Urinary bladder (tissue), 4 donors: Measurements from ENCODE around the gene SYNGR4. TPM values are rescaled to one million over a fixed set of nuclear protein-coding genes. Genes with fewer than 3 reads are reported as not detected.

Source experiments
- DNase-seq: peaks from one replicate; pipeline ENCODE4 v3.0.0-alpha.2; 2015; ENCODE audit errors: extremely low spot score
- H3K27ac ChIP-seq: one replicate; pipeline ENCODE4 v1.5.1; 2013; ENCODE audit warnings: low read depth, mild to moderate bottlenecking, moderate library complexity
- H3K36me3 ChIP-seq: one replicate; pipeline ENCODE4 v1.6.1; 2013; ENCODE audit warnings: mild to moderate bottlenecking, moderate library complexity; ENCODE audit not compliant: insufficient read depth
- H3K4me1 ChIP-seq: one replicate; pipeline ENCODE4 v1.6.1; 2013; ENCODE audit warnings: mild to moderate bottlenecking, moderate library complexity; ENCODE audit not compliant: insufficient read depth
- H3K4me3 ChIP-seq: one replicate; pipeline ENCODE4 v1.5.1; 2013; ENCODE audit warnings: low read depth, low read length
- WGBS: extraction: QIAGEN DNeasy Blood & Tissue Kit; methylation state at CpG from one replicate; pipeline ENCODE4 v1.1.7; 2013; 5-methylcytosine and 5-hydroxymethylcytosine counted together
- polyA plus RNA-seq: library from polyadenylated mRNA; stranded (reverse); fragments of 200-250 nt; gene quantifications from one replicate; pipeline ENCODE4 v1.2.3, GENCODE V29; 2013
- total RNA-seq: library from RNA; depleted of rRNA; stranded (reverse); fragments of >200 nt; gene quantifications from one replicate; pipeline ENCODE4 v1.2.3, GENCODE V29; 2014
- donor health status: healthy with polysubstance abuse.
- donor health status: healthy.

Gene SYNGR4
- total and polyA plus RNA-seq, 2 donors = not detected

- no peak for DNase-seq
- 93% methylated on average over 5 of the region's 5 CpGs for WGBS
- no peaks in the 10 kb centered on the region for H3K36me3 ChIP-seq
- H3K4me1 ChIP-seq = no peaks in the 10 kb centered on the region
- no peak overlapping the region for H3K27ac ChIP-seq
- H3K4me3 ChIP-seq = no peak overlapping the region
Observed at GRCh38 chr19:48350856-48351255, 13.3 kb upstream of the SYNGR4 start.

- 55% methylated on average over 8 of the region's 8 CpGs for WGBS
- Histone ChIP-seq H3K27ac (no peak overlapping the region), H3K4me3 (no peak overlapping the region), H3K4me1 (no peaks in the 10 kb centered on the region), H3K36me3 (no peaks in the 10 kb centered on the region)
- no peak for DNase-seq
Observed at GRCh38 chr19:48351341-48351752, 12.8 kb upstream of the SYNGR4 start.

GRCh38 chr19:48353677-48354076, 10.5 kb upstream of the SYNGR4 start:
- 92% methylated on average over 5 of the region's 5 CpGs for WGBS
- DNase-seq = no peak
- Histone ChIP-seq H3K27ac (no peak overlapping the region), H3K36me3 (no peaks in the 10 kb centered on the region), H3K4me1 (no peaks in the 10 kb centered on the region), H3K4me3 (no peak overlapping the region)

- DNase-seq = no peak
- WGBS = 88% methylated on average over 15 of the region's 15 CpGs
Observed at GRCh38 chr19:48354332-48354992, 9.7 kb upstream of the SYNGR4 start.

GRCh38 chr19:48355365-48355954, 8.7 kb upstream of the SYNGR4 start:
- H3K4me1 ChIP-seq = no peaks in the 10 kb centered on the region
- no peak overlapping the region for H3K27ac ChIP-seq
- H3K36me3 ChIP-seq = no peaks in the 10 kb centered on the region
- WGBS = 82% methylated on average over 12 of the region's 12 CpGs
- no peak for DNase-seq
- H3K4me3 ChIP-seq = no peak overlapping the region

More at GRCh38 chr19:48354332-48354992, 9.7 kb upstream of the SYNGR4 start:
- Histone ChIP-seq H3K4me3 (no peak overlapping the region), H3K4me1 (no peaks in the 10 kb centered on the region), H3K27ac (no peak overlapping the region), H3K36me3 (no peaks in the 10 kb centered on the region)

GRCh38 chr19:48359123-48359522, 5.0 kb upstream of the SYNGR4 start:
- DNase-seq = no peak
- Histone ChIP-seq H3K27ac (no peak overlapping the region), H3K4me1 (no peaks in the 10 kb centered on the region), H3K4me3 (no peak overlapping the region), H3K36me3 (no peaks in the 10 kb centered on the region)
- WGBS = 92% methylated on average over 5 of the region's 5 CpGs

GRCh38 chr19:48361912-48362311, 2.3 kb upstream of the SYNGR4 start:
- DNase-seq = no peak
- H3K36me3 ChIP-seq = no peaks in the 10 kb centered on the region
- WGBS = 93% methylated on average over 3 of the region's 3 CpGs
- H3K4me3 ChIP-seq = no peak overlapping the region
- no peak overlapping the region for H3K27ac ChIP-seq
- H3K4me1 ChIP-seq = no peaks in the 10 kb centered on the region

- Histone ChIP-seq H3K36me3 (no peaks in the 10 kb centered on the region), H3K4me3 (peak overlapping the region; percentile 54), H3K4me1 (no peaks in the 10 kb centered on the region), H3K27ac (peak overlapping the region; percentile 92)
- DNase-seq = peak; percentile 86
- WGBS = 4% methylated on average over 26 of the region's 26 CpGs
Observed at GRCh38 chr19:48362716-48363499, 1.3 kb upstream of the SYNGR4 start.

GRCh38 chr19:48363500-48363809, 712 bp upstream of the SYNGR4 start:
- Histone ChIP-seq H3K27ac (peak overlapping the region; percentile 92), H3K4me3 (peak overlapping the region; percentile 54), H3K4me1 (no peaks in the 10 kb centered on the region), H3K36me3 (no peaks in the 10 kb centered on the region)
- under 1% methylated on average over 10 of the region's 10 CpGs for WGBS
- no peak for DNase-seq

- no peak for DNase-seq
- WGBS = 65% methylated on average over 10 of the region's 10 CpGs
Observed at GRCh38 chr19:48364598-48365348, 606 bp downstream of the SYNGR4 start.

GRCh38 chr19:48365602-48366001, 1.4 kb downstream of the SYNGR4 start:
- WGBS = 91% methylated on average over 11 of the region's 11 CpGs

More at GRCh38 chr19:48364598-48365348, 606 bp downstream of the SYNGR4 start:
- Histone ChIP-seq H3K4me3 (no peak overlapping the region), H3K27ac (no peak overlapping the region), H3K36me3 (no peaks in the 10 kb centered on the region), H3K4me1 (no peaks in the 10 kb centered on the region)

GRCh38 chr19:48367855-48368254, 3.7 kb downstream of the SYNGR4 start:
- Histone ChIP-seq H3K4me1 (no peaks in the 10 kb centered on the region), H3K36me3 (no peaks in the 10 kb centered on the region), H3K4me3 (no peak overlapping the region), H3K27ac (no peak overlapping the region)
- 66% methylated on average over 5 of the region's 5 CpGs for WGBS
- no peak for DNase-seq

More at GRCh38 chr19:48365602-48366001, 1.4 kb downstream of the SYNGR4 start:
- H3K4me1 ChIP-seq = no peaks in the 10 kb centered on the region
- no peaks in the 10 kb centered on the region for H3K36me3 ChIP-seq
- no peak overlapping the region for H3K27ac ChIP-seq
- H3K4me3 ChIP-seq = no peak overlapping the region
- DNase-seq = no peak

- Histone ChIP-seq H3K4me1 (no peaks in the 10 kb centered on the region), H3K36me3 (no peaks in the 10 kb centered on the region), H3K27ac (no peak overlapping the region), H3K4me3 (no peak overlapping the region)
- DNase-seq = no peak
- 78% methylated on average over 14 of the region's 14 CpGs for WGBS
Observed at GRCh38 chr19:48368936-48369335, 4.8 kb downstream of the SYNGR4 start.
